ENCODE measurements around the gene SURF6. TPM values are rescaled to one million over a fixed set of nuclear protein-coding genes. Genes with fewer than 3 reads are reported as not detected.
A peak's percentile ranks its signal among the peaks of the same experiment; 100 is the strongest.

The SURF6 gene
- total RNA-seq (2014; rRNA removed; shearing (Covaris generic)) (19.2 and 33.9 TPM in 2 replicates), total RNA-seq (2022) (21.0 and 27.8 TPM in 2 replicates), Bru-seq, nascent RNA (percentile 85 among the genes with signal in this experiment), BruChase-seq, experiment 1, labeled RNA remaining after a 6-hour chase (percentile 89 among the genes with signal in this experiment), BruChase-seq, experiment 2, labeled RNA remaining after a 2-hour chase (percentile 92 among the genes with signal in this experiment)
- long read RNA-seq, full-length matches to known transcripts: 50 of 81 reads
- long read RNA-seq, partial matches to known transcripts: 12 of 81 reads
- long read RNA-seq, other reads (novel, unspliced or antisense): 19 of 81 reads

DNA sequence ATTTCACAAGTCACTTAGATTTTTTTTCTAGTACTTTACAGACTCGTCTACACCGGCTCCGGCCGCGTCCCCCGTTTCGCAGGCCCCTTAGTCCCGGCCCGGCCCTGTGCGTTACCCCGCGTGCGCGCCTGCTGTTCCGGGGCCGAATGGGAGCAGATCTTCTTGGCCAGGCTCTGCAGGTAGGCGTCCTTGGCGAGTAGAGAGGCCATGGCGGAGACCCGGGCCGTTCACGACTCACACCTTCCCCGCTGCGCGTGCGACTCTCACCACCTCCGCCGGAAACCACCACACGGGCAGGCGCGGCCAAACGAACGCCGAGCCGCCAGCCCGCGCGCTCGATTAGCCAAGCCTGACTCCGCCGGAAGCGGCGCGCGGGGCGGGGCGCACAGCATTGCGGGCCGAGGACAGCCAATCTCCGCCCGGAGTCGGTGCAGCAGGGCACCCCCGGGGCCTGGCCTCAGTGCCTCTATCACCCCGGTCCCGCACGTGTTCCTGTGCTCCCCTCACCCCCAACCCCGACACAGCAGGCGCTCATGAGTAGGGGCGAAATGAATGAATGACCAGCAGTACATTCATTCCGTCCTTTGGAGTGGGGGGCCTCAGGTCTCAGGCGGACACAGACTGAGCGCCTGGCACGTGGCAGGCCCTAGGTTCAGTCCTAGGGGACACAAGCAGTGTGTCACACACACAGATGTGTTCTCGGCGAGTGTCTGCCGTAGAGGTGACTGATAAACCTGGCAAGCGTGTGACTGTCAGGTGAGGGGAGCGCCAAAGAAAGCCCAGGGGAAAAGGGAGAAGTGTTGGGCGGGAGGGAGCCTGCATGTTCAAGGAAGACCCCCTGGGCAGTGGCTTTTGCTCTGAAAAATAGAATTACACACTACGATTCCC lies at the start of gene SURF6:
Gene SURF6, minus strand, starts transcription at position 265 of the 888 bp plus-strand sequence. Its CDS starts 56 bp downstream, at position 209.
- POLR2A ChIA-PET: interaction anchor here (0.7 to 1.4 kb wide), 2 partner anchors 12 to 30 kb away, joined by 3 read pairs; partner anchors contain the start of genes MED22 and RPL7A
- peak within 1 kb of the TSS; percentile 61 for H3K27ac ChIP-seq (ENCODE audit: low read depth, low read length, poor library complexity, severe bottlenecking)
- H3K79me2 ChIP-seq (ENCODE audit: insufficient read depth, low read depth, low read length): peaks cover 17% of the 10 kb centered on the region
- CTCF ChIA-PET (ENCODE audit: unreplicated experiment): no interaction called here
- peak; percentile 94 for DNase-seq (ENCODE audit: low spot score)
- H3K9me2 ChIP-seq (ENCODE audit: insufficient read depth, low read length): no peaks in the 10 kb centered on the region
- peak within 1 kb of the TSS; percentile 85 for H3K4me2 ChIP-seq (ENCODE audit: low read length)
- H4K20me1 ChIP-seq (ENCODE audit: insufficient read depth, low read length): peaks cover 11% of the 10 kb centered on the region; the same call in 1 of the 2 replicates
- H3K4me1 ChIP-seq (ENCODE audit: insufficient read depth, low read length, poor library complexity, severe bottlenecking): peaks cover 39% of the 10 kb centered on the region
- intact Hi-C loops (cut with micrococcal nuclease; ENCODE audit: unreplicated experiment): loop anchor here (2.0 kb wide), 1 partner anchor 39 kb away; no protein-coding TSS in a partner anchor
- H3K4me3 ChIP-seq (ENCODE audit: low read depth, low read length, poor library complexity, severe bottlenecking): peak within 1 kb of the TSS; percentile 86
- H3K9me3 ChIP-seq (ENCODE audit: low read length): no peaks in the 10 kb centered on the region
- H3K36me3 ChIP-seq (ENCODE audit: insufficient read depth, low read length): peaks cover 83% of the 10 kb centered on the region
- TF ChIP-seq CTCF (conservative IDR thresholded peaks at IDR 0.05; ENCODE audit: low read length) (no peak), EZH2phosphoT487 (IDR thresholded peaks at IDR 0.05; ENCODE audit: borderline replicate concordance, low read depth, low read length) (no peak)
- H2AFZ ChIP-seq (ENCODE audit: low read length): 0 out of 2 replicates have a peak within 1 kb of the TSS, but pooled peaks have one; percentile 32
- BruUV-seq (replicated peaks): no TSS peak

- CTCF ChIA-PET (ENCODE audit: unreplicated experiment): interaction anchor here (0.5 kb wide), 1 partner anchor 316 kb away, joined by 3 read pairs; no protein-coding TSS in a partner anchor
- Histone ChIP-seq H3K36me3 (ENCODE audit: insufficient read depth, low read length) (no peaks in the 10 kb centered on the region), H2AFZ (ENCODE audit: low read length) (no peak overlapping the region), H3K4me1 (ENCODE audit: insufficient read depth, low read length, poor library complexity, severe bottlenecking) (no peaks in the 10 kb centered on the region), H3K27ac (ENCODE audit: low read depth, low read length, poor library complexity, severe bottlenecking) (no peak overlapping the region), H3K4me3 (ENCODE audit: low read depth, low read length, poor library complexity, severe bottlenecking) (no peak overlapping the region), H3K9me2 (ENCODE audit: insufficient read depth, low read length) (no peaks in the 10 kb centered on the region), H4K20me1 (ENCODE audit: insufficient read depth, low read length) (no peaks in the 10 kb centered on the region), H3K79me2 (ENCODE audit: insufficient read depth, low read depth, low read length) (no peaks in the 10 kb centered on the region), H3K9me3 (ENCODE audit: low read length) (0 out of 2 replicates have a peak, but pooled peaks cover 7% of the 10 kb centered on the region), H3K4me2 (ENCODE audit: low read length) (no peak overlapping the region)
- POLR2A ChIA-PET: no interaction called here
- DNase-seq (ENCODE audit: low spot score): no peak
- no TSS peak for BruUV-seq (replicated peaks)
- intact Hi-C loops (cut with micrococcal nuclease; ENCODE audit: unreplicated experiment): no loop called here
- TF ChIP-seq CTCF (conservative IDR thresholded peaks at IDR 0.05; ENCODE audit: low read length) (no peak), EZH2phosphoT487 (IDR thresholded peaks at IDR 0.05; ENCODE audit: borderline replicate concordance, low read depth, low read length) (no peak)
These were observed 49.5 kb upstream of the SURF6 start for GRCh38 chr9:133385452-133385851.

Data from OCI-LY7 (cell line).